HG02884 (cell line): ENCODE measurements around the gene COL4A1.

ENCODE experiments used
- ATAC-seq: cut with Tn5 transposase; IDR thresholded peaks from one replicate; pipeline ENCODE4 v1.9.1; 2021; ENCODE audit warnings: mild to moderate bottlenecking, moderate library complexity; ENCODE audit not compliant: unreplicated experiment

The COL4A1 gene

DNA sequence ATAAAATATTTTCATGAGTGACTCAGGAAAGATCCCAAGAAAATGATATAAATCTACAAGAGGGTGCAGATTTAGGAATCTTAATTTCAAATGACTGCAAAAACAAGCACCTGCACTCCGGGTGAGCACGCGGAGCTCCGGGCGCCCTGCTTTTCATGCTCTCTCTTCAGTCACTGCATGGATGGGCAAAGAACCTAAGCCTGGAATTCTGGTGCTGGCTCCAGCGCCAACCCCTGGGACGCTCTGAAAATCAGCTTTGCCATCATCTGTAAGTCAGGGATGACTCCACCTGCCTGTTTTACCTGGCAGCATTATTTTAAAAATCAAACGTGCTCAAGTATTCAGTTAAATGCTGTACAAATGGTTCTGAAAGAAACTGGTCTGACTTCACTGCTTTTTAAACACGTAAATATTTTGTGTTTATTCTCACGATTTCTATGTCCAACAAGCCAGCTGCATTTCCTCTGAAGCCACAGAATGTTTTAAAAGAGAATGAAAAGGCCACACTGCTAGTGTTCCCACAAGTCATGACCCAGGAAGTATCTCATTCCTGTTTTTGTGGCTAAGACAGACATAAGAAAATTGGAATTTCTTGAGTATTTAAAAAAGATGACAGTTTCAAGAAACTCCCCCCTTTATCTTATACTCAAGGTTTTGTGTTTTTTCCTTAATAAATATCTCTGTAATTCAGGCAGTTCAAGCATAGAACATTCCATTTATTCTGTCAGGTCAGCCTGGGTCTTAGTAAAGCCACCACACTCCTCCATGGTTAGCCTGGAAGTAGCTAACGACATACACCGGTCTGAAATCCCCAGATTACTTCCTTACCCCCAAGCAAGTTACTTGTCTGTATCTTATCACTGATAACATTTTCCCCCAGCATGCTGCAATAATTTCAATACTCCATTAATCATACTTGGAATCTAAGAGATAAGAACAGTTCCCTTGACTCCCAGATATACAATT is 81.1 kb downstream of the COL4A1 start:
- no peak for ATAC-seq

GRCh38 chr13:110225003-110225402 is 82.0 kb downstream of the COL4A1 start:
- no peak for ATAC-seq

DNA sequence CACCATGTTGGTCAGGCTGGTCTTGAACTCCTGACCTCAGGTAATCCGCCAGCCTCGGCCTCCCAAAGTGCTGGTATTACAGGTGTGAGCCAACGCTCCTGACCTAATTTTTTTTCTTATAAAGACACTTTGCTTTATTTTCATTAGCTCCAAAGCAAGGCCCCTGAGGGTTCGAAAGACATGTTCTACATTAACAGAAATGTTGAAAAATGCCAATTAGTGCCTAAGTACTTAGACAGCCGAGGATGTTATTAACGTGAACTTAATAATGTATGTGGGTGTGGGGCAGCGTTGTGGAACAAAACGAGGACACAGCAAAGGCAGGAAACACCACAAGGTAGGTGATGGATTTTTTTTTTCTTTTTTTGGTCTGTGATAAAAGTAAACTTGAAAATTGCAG is 82.4 kb downstream of the COL4A1 start:
- no peak for ATAC-seq

- no peak for ATAC-seq
Measured at GRCh38 chr13:110221406-110222117, 85.4 kb downstream of the COL4A1 start.

DNA sequence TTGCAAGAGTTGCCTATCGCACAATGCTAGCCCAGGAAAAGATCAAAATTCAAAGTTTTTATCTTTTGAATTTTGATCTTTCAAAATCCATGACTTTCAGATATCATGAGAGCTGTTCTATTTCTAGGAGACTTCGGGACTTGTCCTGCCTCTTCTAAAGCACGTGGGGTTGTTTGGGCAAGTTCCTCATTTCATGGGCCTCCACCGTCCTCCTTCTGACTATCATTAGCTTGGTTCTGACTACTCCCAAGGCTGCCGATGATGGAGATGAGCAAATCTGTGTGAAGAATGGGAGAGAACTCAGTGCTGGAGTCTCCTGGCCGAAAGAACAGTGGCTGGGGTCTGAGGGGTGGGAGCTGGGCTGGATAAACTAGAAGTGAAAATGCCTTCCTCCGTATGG is 86.5 kb downstream of the COL4A1 start:
- no peak for ATAC-seq

GRCh38 chr13:110218581-110219201 is 88.3 kb downstream of the COL4A1 start:
- ATAC-seq: no peak

GRCh38 chr13:110217811-110218210 is 89.1 kb downstream of the COL4A1 start:
- no peak for ATAC-seq

DNA sequence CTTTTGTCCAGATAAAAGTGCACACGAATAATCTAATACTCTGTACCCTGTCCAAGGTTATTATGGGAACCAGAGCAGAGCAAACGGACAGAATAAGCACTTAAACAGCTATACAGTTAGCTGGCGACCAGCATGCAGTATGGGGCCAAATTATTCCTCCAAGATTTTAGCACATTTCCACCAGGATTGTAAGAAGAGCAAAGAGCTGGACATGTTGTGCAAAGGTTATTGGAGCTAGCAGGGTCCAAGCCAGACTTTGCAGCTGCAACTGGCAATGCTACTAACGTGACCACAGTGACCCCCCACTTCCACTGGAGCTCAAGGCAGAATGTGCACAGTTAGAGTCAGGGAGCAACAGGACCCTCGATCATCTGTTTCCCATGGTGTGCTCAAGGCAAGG is 89.9 kb downstream of the COL4A1 start:
- no peak for ATAC-seq

DNA sequence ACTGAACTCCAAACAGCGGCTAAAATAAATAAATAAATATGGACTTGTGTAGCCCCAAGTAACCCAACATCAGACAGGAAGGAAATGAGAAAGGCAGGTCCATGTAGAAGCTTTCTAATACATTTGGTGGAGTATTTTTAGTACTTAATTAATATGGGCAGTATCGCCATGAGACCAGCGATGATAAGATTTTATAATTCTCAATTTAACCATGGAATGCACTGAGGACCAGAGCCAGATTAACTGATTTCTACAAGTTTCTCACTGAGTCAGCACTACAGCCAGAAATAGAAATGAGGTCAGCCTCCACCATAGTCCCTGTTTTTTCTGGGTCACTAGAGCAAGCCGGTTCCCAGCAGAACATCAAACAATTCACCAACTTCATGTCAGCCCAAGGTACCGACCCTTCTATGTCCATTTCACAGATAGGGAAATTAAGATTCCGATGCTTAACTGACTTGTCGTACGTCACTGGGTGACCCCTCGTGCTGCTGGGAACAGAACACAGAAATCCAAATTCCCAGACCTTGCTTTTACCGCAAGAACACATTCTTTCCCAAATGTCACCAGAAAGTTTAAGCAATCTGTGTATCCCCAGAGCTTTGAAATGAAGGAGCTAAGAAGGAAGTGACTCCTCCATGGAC is 90.4 kb downstream of the COL4A1 start:
- ATAC-seq: no peak

DNA sequence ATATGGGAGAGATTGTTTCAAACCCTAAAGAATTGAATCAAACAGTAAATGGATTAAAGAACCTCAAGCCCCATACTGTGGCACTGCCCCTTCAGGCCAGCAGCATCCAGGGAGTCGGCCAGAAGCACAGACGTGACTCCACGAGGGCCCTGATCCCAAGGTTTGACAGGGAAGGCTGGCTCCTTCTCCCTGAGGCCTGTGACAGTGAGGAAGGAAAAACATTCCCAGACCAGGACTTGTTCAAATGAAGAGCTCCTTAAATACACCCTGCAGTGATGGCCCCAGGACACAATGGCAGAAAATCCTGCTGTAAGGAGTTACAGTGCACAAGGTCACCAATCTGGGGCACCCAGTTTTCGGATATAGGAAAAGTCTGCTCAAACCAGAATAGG is 91.0 kb downstream of the COL4A1 start:
- ATAC-seq: no peak

- ATAC-seq: no peak
Measured at GRCh38 chr13:110215606-110216005, 91.4 kb downstream of the COL4A1 start.

DNA sequence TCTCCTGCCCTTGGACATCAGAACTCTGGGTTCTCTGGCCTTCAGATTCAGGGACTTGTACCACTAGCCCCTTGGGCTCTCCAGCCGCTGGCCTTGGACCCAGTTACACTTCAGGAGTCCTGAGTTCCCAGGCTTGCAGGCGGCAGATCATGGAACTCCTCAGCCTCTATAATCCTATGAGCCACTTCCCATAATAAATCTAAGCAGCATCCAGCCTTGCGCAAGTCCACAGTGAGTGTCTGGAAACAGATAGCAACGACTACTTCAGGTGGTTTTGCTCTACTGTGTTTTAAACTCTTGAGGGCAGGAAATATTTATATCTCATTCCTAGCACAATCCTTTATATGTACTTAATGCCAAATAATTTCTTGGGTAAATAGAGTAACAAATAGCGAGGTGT is 92.3 kb downstream of the COL4A1 start:
- ATAC-seq: no peak

GRCh38 chr13:110213461-110214074 is 93.4 kb downstream of the COL4A1 start:
- no peak for ATAC-seq

GRCh38 chr13:110212529-110212928 is 94.4 kb downstream of the COL4A1 start:
- no peak for ATAC-seq

DNA sequence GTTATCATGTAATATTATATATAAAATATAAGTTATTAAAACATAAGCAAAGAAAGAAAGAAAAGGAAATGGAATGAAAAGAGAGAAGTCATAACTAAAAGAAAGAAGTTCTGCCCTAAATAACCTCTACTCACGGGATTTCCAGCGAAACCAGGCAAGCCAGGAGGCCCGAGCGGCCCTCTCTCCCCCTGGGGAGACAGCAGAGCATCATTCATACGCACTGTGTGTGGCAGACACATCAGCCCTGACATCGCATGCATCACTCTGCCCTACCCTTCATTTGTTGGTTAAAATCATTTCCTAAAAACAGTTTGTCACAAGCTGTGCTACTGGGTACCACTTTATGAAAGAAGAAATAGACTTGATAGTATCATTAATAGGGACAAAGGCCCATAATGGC is 95.2 kb downstream of the COL4A1 start:
- no peak for ATAC-seq

- no peak for ATAC-seq
Measured at GRCh38 chr13:110211046-110211445, 95.9 kb downstream of the COL4A1 start.

DNA sequence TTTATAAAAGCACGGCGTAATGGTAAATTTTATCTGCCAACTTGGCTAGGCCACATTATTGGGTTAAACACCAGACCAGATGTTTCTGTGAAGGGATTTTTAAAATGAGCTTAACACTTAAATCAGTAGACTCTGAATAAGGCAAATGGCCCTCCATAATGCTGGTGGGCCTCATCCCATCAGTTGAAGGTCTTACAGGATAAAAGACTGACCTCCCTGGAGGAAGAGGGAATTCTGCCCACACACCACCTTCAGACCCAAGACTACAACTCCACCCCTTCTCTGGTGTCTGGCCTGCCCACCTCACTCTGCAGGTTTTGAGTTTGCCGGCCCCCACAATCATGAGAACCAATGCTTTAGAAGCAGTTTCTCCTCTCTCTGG is 96.4 kb downstream of the COL4A1 start:
- no peak for ATAC-seq

DNA sequence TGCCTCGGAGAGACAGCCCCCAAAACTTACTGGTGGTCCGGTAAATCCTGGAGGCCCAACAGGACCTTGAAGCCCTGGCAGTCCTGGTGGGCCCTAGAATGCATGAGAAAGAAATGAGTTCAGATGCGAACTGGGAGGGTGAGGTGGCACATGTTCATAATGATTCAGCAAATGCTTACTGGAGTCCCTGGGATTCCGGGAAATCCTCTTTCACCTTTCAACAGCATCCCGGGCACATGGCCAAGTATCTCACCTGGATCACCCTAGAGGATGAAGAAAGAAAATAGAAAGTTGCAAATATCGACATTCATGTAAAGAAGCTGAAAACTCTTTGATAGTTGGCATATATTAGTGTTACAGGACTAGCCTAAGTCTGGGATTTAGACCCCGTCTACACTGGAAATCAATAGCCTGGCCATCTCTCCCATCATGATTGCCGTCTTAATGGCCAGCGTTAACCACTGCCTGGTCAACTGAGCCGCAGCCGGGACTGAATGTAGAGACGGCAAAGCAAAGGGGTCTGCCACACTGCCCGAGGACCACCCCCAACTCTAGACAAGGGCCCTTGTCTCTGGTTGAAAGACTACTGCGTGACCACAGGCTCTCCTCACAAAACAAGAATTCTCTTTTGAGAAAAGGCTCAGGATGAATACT is 96.9 kb downstream of the COL4A1 start:
- ATAC-seq: no peak

DNA sequence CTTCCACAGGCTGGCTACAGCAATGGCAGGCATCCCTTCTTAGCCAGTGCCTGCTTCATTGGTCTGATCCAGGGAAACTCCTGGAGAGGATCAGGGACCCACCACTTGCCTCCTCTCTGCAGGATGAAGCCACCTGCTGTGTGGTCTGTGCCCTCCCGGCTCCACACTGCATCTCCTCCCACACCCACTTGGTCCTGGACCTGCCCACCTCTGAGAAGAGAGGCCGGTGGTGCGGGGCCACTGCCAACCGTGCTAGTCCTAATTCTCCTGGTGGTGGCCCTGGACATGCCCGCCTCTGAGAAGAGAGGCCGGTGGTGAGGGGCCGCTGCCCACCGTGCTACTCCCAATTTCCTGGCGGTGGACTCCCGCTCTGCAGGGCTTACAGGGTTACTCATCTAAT is 98.8 kb downstream of the COL4A1 start:
- ATAC-seq: no peak

DNA sequence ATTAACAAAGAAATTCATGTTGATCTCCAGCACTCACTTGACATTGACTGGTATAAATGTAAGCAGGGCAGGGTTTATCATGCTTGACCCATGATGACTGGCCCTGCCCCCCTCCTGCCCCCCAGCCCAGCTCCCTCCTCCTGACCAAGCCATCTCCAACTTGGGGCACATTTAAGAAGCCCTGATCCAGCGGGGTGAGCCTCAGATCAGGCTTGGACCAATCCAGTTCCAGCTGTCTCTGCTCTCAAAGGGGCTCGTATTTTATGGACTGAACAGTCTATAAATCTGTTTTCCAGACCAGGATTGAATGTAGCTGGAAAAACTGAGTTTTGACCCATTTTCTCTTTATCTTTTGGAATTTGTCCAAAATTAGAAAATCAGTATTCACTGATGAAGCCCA is 100.0 kb downstream of the COL4A1 start:
- ATAC-seq: no peak
